PC-9 (cell line): ENCODE results near the gene BCKDHB. TPM values are rescaled to one million over a fixed set of nuclear protein-coding genes. Genes with fewer than 3 reads are reported as not detected.

Source experiments
- BruUV-seq: library from RNA; stranded (reverse); fragments of 400-500 nt; replicated peaks from 2 replicates; lab custom pipeline; 2021; lab: Mats Ljungman, UMichigan
- CTCF ChIA-PET: fragments of 300-600 bp; sonication (Branson Sonifier 250); formaldehyde crosslinking; loops from one replicate; lab custom pipeline; 2022; ENCODE audit warnings: antibody characterized with exemption; lab: Charles Lee
- POLR2A ChIA-PET: fragments of 300-600 bp; sonication (Branson Sonifier 250); formaldehyde crosslinking; loops from one replicate; lab custom pipeline; 2022; ENCODE audit warnings: antibody characterized with exemption; ENCODE audit not compliant: unreplicated experiment; lab: Charles Lee
- DNase-seq, 2 experiments: peaks; one replicate each; pipeline versions ENCODE4 v3.0.0 to v3.0.0-alpha.2; 2015 to 2022; ENCODE audit warnings: mixed read lengths in 1 of 2
- H2AFZ ChIP-seq: fragments of 200-600 bp; sonication (generic); 2 replicates; pipeline ENCODE4 v1.8.1; 2017; ENCODE audit warnings: antibody characterized with exemption
- H3F3A ChIP-seq: fragments of 200-600 bp; sonication (generic); 2 replicates; pipeline ENCODE4 v1.8.1; 2017; ENCODE audit warnings: antibody characterized with exemption, mild to moderate bottlenecking, low read depth; ENCODE audit not compliant: insufficient read depth
- H3K27ac ChIP-seq: fragments of 200-600 bp; sonication (generic); 2 replicates; pipeline ENCODE4 v1.6.1; 2016; ENCODE audit warnings: mixed run types
- H3K27me3 ChIP-seq: fragments of 200-600 bp; sonication (generic); 2 replicates; pipeline ENCODE4 v1.6.1; 2016; ENCODE audit warnings: low read depth, mixed run types; ENCODE audit not compliant: insufficient read depth
- H3K36me3 ChIP-seq: fragments of 200-600 bp; sonication (generic); 2 replicates; pipeline ENCODE4 v1.6.1; 2016; ENCODE audit warnings: low read depth, mixed run types
- H3K4me1 ChIP-seq: fragments of 200-600 bp; sonication (generic); replicated peaks from 2 replicates; pipeline ENCODE4 v1.6.1; 2016; ENCODE audit warnings: mixed run types; ENCODE audit not compliant: insufficient read depth
- H3K4me2 ChIP-seq: fragments of 200-600 bp; sonication (generic); 2 replicates; pipeline ENCODE4 v1.6.1; 2017; ENCODE audit warnings: mixed run types
- H3K4me3 ChIP-seq: fragments of 200-600 bp; sonication (generic); 2 replicates; pipeline ENCODE4 v1.6.1; 2016; ENCODE audit warnings: mixed run types
- H3K79me2 ChIP-seq: fragments of 200-600 bp; sonication (generic); 2 replicates; pipeline ENCODE4 v1.6.1; 2017; ENCODE audit warnings: low read depth, mixed run types
- H3K9me2 ChIP-seq: fragments of 200-600 bp; sonication (generic); 2 replicates; pipeline ENCODE4 v1.8.1; 2017; ENCODE audit warnings: mild to moderate bottlenecking; ENCODE audit not compliant: insufficient read depth
- H3K9me3 ChIP-seq: fragments of 200-600 bp; sonication (generic); 2 replicates; pipeline ENCODE4 v1.8.1; 2016; ENCODE audit warnings: low read depth; ENCODE audit not compliant: insufficient read depth
- H4K20me1 ChIP-seq: fragments of 200-600 bp; sonication (generic); 2 replicates; pipeline ENCODE4 v1.8.1; 2017; ENCODE audit not compliant: insufficient read depth
- EZH2 ChIP-seq: fragments of 200-600 bp; sonication (generic); IDR thresholded peaks from 2 replicates; pipeline ENCODE4 v1.8.0; 2017; ENCODE audit warnings: antibody characterized with exemption, low read depth
- intact Hi-C: fragments of 100-400 bp; cut with micrococcal nuclease; formaldehyde crosslinking; loops from one replicate; pipeline ENCODE4 v1.10.0; 2022; ENCODE audit not compliant: unreplicated experiment
- total RNA-seq: library from RNA; stranded (reverse); gene quantifications from 2 replicates; pipeline ENCODE4 v1.2.3, GENCODE V29; 2021
- TF ChIP-seq, protein P1 (sequence below): fragments of 200-600 bp; sonication (generic); conservative IDR thresholded peaks from 2 replicates; pipeline ENCODE4 v1.6.1; 2017; ENCODE audit warnings: mixed run types, antibody characterized with exemption, mild to moderate bottlenecking, moderate library complexity

The BCKDHB gene
- total RNA-seq, 1 experiment from 2014 or later, result 29.7 TPM

DNA sequence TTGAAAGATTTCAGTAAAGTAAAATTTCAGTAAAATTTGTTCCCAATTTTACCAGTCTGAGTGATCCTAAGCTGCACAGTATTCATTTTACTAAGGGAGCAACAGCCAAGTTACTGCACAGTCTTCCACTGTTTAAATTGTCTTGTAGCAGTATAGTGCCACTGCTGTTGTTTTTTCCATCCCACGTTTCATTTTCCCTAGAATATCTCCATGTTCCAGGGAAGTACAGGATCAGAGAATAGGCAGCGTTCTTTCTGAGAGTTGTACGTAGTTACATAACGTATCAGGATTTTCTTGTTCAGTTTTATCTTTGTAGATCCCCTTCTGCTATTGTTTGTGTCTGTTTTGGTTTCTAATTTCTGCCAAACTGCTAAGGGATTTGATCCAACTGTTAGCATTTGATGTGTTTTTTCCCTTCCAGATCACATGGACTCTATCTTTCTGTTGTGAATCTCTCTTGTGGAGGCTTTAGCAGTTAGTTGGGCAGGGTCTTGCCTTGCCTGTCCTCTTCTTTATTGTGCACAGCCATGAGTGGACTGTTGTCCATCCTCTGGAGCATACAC, 38.4 kb downstream of the BCKDHB start:
- Histone ChIP-seq H3K27me3 (no peaks in the 10 kb centered on the region), H4K20me1 (no peaks in the 10 kb centered on the region), H3K9me2 (no peaks in the 10 kb centered on the region), H3K79me2 (no peaks in the 10 kb centered on the region), H2AFZ (no peak overlapping the region), H3K27ac (no peak overlapping the region), H3K4me3 (no peak overlapping the region), H3K4me1 (peaks cover 19% of the 10 kb centered on the region), H3K36me3 (no peaks in the 10 kb centered on the region), H3K9me3 (no peaks in the 10 kb centered on the region), H3F3A (peaks cover 10% of the 10 kb centered on the region), H3K4me2 (no peak overlapping the region)
- no TSS peak for BruUV-seq
- intact Hi-C loops, result loop anchor here (5.0 kb wide), 1 partner anchor 67 kb away; no protein-coding TSS in a partner anchor
- no peak for DNase-seq
- ChIA-PET CTCF (no interaction called here), POLR2A (no interaction called here)
- TF ChIP-seq EZH2, result no peak
- TF ChIP-seq, protein P1, sequence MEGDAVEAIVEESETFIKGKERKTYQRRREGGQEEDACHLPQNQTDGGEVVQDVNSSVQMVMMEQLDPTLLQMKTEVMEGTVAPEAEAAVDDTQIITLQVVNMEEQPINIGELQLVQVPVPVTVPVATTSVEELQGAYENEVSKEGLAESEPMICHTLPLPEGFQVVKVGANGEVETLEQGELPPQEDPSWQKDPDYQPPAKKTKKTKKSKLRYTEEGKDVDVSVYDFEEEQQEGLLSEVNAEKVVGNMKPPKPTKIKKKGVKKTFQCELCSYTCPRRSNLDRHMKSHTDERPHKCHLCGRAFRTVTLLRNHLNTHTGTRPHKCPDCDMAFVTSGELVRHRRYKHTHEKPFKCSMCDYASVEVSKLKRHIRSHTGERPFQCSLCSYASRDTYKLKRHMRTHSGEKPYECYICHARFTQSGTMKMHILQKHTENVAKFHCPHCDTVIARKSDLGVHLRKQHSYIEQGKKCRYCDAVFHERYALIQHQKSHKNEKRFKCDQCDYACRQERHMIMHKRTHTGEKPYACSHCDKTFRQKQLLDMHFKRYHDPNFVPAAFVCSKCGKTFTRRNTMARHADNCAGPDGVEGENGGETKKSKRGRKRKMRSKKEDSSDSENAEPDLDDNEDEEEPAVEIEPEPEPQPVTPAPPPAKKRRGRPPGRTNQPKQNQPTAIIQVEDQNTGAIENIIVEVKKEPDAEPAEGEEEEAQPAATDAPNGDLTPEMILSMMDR, result no peak

DNA sequence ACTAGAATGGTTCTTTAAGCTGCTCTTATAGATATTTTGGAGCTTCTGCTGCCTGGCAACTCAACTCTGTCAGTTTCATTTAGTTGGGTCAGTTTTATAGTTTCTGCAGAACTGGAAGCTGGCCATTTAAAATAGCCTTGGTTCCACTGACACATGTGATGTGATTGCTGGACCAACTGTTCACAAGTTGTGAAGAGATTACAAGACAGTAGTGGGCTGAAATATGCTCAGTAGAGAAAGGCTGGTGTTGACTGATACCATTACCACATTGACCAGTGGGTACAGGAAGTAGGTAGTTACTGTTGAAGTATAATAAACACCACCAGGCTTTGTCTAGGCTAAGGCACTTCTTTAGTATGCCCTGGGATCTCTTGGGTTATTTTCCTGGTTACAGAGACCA, 39.0 kb downstream of the BCKDHB start:
- intact Hi-C loops, result no loop called here
- TF ChIP-seq EZH2, result no peak
- TF ChIP-seq, protein P1, result no peak
- POLR2A ChIA-PET, result no interaction called here
- Histone ChIP-seq H3K4me3 (no peak overlapping the region), H3K9me2 (no peaks in the 10 kb centered on the region), H3K27me3 (no peaks in the 10 kb centered on the region), H3K79me2 (no peaks in the 10 kb centered on the region), H2AFZ (no peak overlapping the region), H3K9me3 (no peaks in the 10 kb centered on the region), H3F3A (peaks cover 10% of the 10 kb centered on the region), H4K20me1 (no peaks in the 10 kb centered on the region), H3K36me3 (no peaks in the 10 kb centered on the region), H3K27ac (no peak overlapping the region), H3K4me1 (peaks cover 19% of the 10 kb centered on the region), H3K4me2 (no peak overlapping the region)
- DNase-seq, result no peak
- BruUV-seq, result no TSS peak
- CTCF ChIA-PET, result no interaction called here

DNA sequence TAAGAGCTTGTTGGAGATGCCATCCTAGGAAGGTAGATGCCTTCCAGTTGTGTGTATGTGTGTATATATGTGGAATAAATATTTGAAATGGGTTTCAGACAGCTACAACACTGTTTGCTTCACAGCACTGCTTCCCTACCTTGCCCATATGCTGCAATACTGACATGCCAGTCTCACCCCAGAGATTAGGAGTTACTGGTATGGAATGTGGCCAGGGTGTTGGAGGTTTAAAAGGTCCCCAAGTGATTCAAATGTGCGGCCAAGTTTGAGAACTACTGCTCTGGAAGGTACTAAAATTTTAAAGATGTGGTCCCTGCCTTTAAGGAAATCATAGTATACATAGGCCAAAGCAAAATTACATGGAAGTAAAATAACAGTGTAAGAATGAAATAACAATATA, 39.5 kb downstream of the BCKDHB start:
- Histone ChIP-seq H3K36me3 (no peaks in the 10 kb centered on the region), H3K79me2 (no peaks in the 10 kb centered on the region), H2AFZ (no peak overlapping the region), H3K27ac (no peak overlapping the region), H3K9me3 (no peaks in the 10 kb centered on the region), H3K4me1 (peaks cover 19% of the 10 kb centered on the region), H3K9me2 (no peaks in the 10 kb centered on the region), H3K4me3 (no peak overlapping the region), H4K20me1 (no peaks in the 10 kb centered on the region), H3K27me3 (no peaks in the 10 kb centered on the region), H3F3A (peaks cover 10% of the 10 kb centered on the region), H3K4me2 (no peak overlapping the region)
- TF ChIP-seq, protein P1, result no peak
- no peak for TF ChIP-seq EZH2
- POLR2A ChIA-PET, result no interaction called here
- no TSS peak for BruUV-seq
- intact Hi-C loops, result no loop called here
- CTCF ChIA-PET, result no interaction called here
- no peak for DNase-seq
